COR-L47 (cell line): Measurements from ENCODE around the gene GMDS.
A peak's percentile ranks its signal among the peaks of the same experiment; 100 is the strongest.

Experiments
- DNase-seq: peaks from one replicate; lab custom pipeline; 2025; lab: John Stamatoyannopoulos, UW

GMDS gene

DNA sequence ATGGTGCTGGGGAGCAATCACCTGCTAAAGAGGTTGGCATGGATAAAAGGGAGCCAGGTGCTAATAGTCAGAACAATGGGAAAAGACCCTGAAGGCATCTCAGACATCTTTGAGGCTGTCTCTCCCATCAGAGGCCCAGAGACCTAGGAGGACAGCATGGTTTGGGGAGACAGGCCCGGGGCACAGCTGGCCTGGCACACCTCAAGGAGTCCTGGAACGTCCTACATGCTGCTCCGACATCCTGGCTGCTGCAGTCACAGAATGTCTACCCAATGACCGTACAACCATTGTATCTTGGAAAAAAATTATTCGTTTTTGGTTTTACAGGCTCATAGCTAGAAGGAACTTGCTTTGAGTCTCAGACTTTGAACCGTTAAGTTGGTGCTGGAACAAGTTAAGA lies 4.4 kb downstream of the GMDS start:
- DNase-seq, result no peak

- no peak for DNase-seq
These were observed 8.4 kb downstream of the GMDS start for GRCh38 chr6:2237001-2237400.

- no peak for DNase-seq
These were observed 9.5 kb downstream of the GMDS start for GRCh38 chr6:2235777-2236495.

- no peak for DNase-seq
These were observed 13.0 kb downstream of the GMDS start for GRCh38 chr6:2232445-2232844.

GRCh38 chr6:2231438-2231837 lies 14.0 kb downstream of the GMDS start:
- DNase-seq, result no peak

DNA sequence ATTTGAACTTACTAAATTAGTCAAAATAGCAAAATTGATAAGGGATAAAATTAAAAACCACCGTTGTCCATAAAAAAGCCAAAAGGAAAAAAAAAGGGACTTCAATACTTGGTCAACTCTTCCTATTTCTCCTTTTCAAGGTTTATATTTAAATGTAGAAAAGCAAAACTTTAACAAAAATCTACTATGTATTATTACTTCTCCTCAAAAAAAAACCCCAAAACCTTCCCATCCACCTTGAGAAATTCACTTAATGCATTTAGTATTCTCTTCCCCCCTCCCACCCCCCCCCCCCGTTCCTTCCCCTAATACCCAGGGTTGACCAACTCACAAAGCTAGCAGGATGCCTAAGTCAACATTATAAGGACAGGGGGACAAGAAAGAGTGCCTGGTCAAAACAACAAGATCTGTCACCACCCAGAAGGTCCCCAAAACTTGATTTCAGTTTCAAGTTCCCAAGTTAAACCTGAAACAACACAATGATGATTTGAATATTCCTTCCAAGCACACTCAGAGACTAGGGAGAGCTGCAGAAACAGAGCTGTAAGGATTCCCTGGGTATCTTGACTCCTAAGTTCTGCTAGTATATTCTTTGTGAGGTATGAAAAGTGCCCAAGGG lies 14.6 kb downstream of the GMDS start:
- no peak for DNase-seq

- no peak for DNase-seq
These were observed 15.7 kb downstream of the GMDS start for GRCh38 chr6:2229742-2230141.

DNA sequence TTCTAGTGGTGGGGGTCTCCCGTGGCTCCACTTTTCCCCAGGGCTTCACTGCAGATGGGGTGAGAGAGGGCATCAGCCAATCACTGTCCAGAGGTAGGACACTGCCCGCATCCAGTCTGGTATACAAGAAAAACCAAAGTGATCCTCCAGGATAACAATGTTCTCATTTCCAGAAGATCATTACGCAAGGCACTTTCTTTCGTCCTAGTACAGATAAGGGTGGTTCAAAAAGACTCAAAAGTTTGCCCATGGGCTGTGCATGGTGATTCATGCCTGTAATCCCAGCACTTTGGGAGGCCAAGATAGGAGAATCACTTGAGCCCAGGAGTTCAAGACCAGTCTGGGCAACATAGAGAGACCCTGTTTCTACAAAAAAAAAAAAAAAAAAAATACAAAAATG lies 16.4 kb downstream of the GMDS start:
- DNase-seq, result no peak

GRCh38 chr6:2228392-2228791 lies 17.0 kb downstream of the GMDS start:
- no peak for DNase-seq

- DNase-seq, result no peak
These were observed 18.6 kb downstream of the GMDS start for GRCh38 chr6:2226775-2227174.

GRCh38 chr6:2225422-2226392 lies 19.7 kb downstream of the GMDS start:
- DNase-seq, result no peak

- DNase-seq, result no peak
These were observed 20.5 kb downstream of the GMDS start for GRCh38 chr6:2224847-2225382.

DNA sequence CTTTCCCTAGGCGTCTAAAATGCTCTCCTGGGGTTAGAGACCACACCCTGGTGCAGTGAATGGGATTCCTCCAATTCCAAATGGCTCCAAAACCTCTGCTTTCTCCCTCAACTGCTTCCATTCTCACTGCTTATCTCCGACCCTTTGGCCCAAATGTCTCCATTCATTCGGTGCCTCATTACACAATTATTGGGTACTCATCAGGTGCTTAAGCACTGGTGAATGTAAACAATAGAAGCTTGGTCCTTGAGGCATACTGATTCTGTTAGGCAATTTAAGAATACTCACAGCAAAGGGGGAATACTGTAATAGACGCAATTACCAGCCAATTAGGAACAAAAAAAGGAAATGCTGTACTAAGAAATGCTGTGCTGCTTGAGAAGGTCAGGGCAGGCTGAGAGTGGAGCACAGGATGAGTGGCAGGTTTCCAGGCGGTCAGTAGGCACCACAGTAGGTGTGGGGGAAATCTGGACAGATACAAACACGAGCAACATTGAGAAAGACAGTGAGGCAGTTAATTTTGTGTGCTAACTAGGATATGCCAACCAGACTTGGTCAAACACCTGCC lies 23.0 kb downstream of the GMDS start:
- DNase-seq, result peak; percentile 13

GRCh38 chr6:2221726-2222274 lies 23.6 kb downstream of the GMDS start:
- DNase-seq, result no peak

DNA sequence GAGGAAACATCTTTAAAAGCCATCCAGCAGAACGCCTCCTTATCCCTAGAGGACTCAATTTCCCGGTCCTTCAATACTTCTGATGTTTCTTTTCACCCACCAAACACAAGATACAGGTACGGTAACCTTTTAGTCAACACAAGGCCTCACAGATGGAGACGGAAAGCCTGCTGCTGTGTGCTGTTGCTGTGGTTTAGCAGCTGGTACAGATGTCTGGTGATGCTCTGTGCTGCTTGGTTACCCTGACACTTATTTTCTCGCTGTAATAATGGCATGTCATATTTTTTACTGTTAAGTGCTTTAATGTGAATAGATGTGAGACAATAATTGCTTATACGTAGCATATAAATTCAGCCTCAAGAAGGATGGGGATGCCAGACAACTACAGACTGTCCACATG lies 25.3 kb downstream of the GMDS start:
- no peak for DNase-seq

GRCh38 chr6:2218866-2219265 lies 26.5 kb downstream of the GMDS start:
- DNase-seq, result no peak

DNA sequence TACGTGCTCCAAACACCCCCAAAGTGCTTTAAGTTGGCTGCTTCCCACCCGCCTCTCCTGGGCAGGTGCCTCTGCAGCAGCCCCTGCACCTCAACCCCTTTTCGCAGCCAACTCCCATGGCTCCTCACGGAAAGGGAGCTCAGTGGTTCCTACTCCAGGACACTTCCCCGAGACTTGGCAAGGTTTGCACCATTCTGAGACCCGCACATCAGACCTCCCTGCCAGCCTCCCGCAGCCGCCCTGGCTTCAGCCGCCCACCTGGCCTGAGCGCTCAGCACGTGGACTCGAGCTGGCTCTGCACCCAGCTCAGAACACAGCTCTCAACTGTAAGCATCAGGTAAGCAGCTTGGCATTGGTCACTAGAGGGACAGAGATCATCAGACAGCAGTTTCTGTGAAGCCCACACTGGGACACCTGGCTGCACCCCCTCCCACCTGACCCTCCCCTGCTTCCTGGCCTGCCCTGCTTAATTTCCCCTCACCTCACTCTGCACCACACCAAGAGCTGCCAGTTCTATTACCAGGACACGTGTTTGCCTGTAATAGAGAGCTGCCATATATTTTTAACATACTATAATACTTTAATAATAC lies 28.5 kb downstream of the GMDS start:
- DNase-seq, result no peak

- DNase-seq, result no peak
These were observed 30.1 kb downstream of the GMDS start for GRCh38 chr6:2215342-2215741.

DNA sequence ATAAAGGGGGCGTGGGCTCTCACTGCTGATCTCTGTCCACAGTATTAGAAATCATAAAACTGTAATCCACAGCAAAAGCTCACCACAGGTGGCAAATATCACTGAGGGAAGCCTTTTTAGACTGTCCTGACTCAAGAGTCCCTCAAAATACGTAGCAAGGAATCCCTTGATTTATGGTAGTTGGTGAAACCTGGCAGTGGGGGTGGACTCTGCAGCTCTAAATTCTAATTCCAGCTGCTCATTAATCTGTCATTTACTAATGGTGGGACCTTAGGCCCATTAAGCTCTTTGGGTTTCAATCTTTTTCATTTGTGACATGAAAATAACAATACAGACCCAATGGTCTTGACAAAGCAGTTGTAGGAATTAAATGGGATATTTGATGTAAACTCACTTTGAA lies 32.3 kb downstream of the GMDS start:
- DNase-seq, result no peak

- DNase-seq, result peak; percentile 80
These were observed 36.1 kb downstream of the GMDS start for GRCh38 chr6:2209226-2209809.

DNA sequence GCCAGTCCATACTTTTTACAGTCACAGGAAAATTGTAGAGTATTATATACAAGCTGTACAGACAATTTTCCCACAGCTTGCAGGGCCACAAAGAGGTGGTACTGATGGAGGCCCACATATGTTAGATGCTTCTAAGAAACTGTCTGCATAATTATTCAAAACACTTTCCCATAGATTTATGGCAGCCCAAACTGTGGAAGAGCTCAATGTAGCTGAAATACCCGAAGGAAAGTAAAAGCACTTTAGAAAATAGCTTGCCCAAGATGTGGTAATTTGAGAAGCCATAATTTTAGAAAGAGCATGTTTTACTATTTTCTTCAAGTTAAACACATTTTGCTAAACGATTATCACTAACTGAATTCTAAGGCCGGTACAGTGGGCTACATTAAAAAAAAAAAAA lies 36.9 kb downstream of the GMDS start:
- no peak for DNase-seq
